Thyroid gland (tissue), 4 donors: Measurements from ENCODE around the gene CHAC1.

Experiments
- CTCF ChIP-seq, 6 experiments: fragments of 200-600 bp in 3 of 6; fragments of 450-650 bp in 3 of 6; sonication (generic) in 3 of 6; IDR thresholded peaks; one replicate each; pipeline ENCODE4 v1.5.1; 2016 to 2019; ENCODE audit warnings: antibody characterized with exemption in 6 of 6, mild to moderate bottlenecking in 2 of 6, inconsistent platforms in 1 of 6, moderate library complexity in 1 of 6
- POLR2A ChIP-seq, 2 donors: fragments of 450-650 bp; IDR thresholded peaks; one replicate each; pipeline ENCODE4 v1.6.1; 2017; ENCODE audit warnings: antibody characterized with exemption in 2 of 2, mild to moderate bottlenecking in 2 of 2, moderate library complexity in 1 of 2

- TF ChIP-seq CTCF (IDR thresholded peaks at IDR 0.05) = no peak
- TF ChIP-seq POLR2A (IDR thresholded peaks at IDR 0.05) = no peak
Measured at GRCh38 chr15:40988156-40988555, 34.9 kb downstream of the CHAC1 start.
